ENCODE data around the gene AAR2. TPM values are rescaled to one million over a fixed set of nuclear protein-coding genes. Genes with fewer than 3 reads are reported as not detected.

Gene AAR2
- total RNA-seq, 1 experiment from 2014 or later, result 26.1 TPM

DNA sequence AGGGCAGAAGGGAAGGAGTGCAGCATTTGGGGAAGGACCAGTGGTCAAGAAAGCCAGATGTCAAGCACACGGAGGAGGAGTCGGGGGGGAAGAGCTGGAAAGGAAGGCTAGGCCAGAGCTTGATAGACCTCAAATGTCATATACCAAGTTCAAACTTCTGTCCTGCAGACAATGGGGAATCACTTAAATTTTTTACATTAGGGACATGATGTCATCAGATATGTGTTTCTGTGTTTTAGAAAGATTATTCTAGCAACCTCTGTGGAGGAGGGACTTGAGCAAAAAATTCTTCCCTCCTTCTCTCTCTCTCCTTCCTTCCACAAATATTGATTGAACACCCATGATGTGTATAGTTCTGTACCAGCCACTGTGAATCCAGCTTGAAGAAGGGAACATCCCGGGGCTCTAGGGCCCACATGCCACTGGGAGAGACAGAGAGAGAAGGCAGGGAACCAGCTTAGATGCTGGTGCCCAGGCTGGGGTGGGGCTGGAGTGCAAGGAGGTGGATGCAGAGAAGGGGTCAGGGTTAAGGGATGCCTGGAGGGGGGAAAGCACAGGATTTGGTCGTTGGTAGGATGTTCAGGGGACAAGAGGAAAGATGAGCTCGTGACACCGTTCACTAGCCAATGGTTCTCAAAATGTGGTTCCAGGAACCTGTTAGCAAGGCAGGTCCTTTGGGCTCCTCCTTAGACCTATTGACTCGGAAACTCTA, 19.8 kb upstream of the AAR2 start:
- Histone ChIP-seq H3K9me3 (ENCODE audit: control insufficient read depth, insufficient read depth, low read depth, low read length) (no peaks in the 10 kb centered on the region), H3K36me3 (ENCODE audit: control insufficient read depth, insufficient read depth, low read length) (no peaks in the 10 kb centered on the region), H3K27me3 (ENCODE audit: control insufficient read depth, insufficient read depth, low read length) (no peaks in the 10 kb centered on the region), H3K4me3 (ENCODE audit: low read depth in 2 of 2, low read length in 2 of 2) (no peak overlapping the region), H3K27ac (ENCODE audit: low read length) (no peak overlapping the region), H3K4me1 (ENCODE audit: control insufficient read depth, insufficient read depth, low read length) (no peaks in the 10 kb centered on the region)
- ATAC-seq (no peak), DNase-seq (ENCODE audit: low read depth, low spot score) (no peak)
- CTCF ChIA-PET, result interaction anchor here (0.6 to 1.0 kb wide), 3 partner anchors 42 to 547 kb away, joined by 3 to 6 read pairs (median 3); no protein-coding TSS in a partner anchor
- no TSS peak for BruUV-seq (replicated peaks)
- intact Hi-C loops (cut with micrococcal nuclease; ENCODE audit: unreplicated experiment), result no loop called here
- TF ChIP-seq, protein P1, sequence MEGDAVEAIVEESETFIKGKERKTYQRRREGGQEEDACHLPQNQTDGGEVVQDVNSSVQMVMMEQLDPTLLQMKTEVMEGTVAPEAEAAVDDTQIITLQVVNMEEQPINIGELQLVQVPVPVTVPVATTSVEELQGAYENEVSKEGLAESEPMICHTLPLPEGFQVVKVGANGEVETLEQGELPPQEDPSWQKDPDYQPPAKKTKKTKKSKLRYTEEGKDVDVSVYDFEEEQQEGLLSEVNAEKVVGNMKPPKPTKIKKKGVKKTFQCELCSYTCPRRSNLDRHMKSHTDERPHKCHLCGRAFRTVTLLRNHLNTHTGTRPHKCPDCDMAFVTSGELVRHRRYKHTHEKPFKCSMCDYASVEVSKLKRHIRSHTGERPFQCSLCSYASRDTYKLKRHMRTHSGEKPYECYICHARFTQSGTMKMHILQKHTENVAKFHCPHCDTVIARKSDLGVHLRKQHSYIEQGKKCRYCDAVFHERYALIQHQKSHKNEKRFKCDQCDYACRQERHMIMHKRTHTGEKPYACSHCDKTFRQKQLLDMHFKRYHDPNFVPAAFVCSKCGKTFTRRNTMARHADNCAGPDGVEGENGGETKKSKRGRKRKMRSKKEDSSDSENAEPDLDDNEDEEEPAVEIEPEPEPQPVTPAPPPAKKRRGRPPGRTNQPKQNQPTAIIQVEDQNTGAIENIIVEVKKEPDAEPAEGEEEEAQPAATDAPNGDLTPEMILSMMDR (IDR thresholded peaks at IDR 0.05), result no peak
- TF ChIP-seq TCF7L2 (IDR thresholded peaks at IDR 0.05; ENCODE audit: low read depth, low read length) (no peak), POLR2AphosphoS5 (IDR thresholded peaks at IDR 0.05; ENCODE audit: low read depth, low read length) (no peak), SIN3A (IDR thresholded peaks at IDR 0.05; ENCODE audit: borderline replicate concordance, insufficient read depth, low read depth, low read length) (no peak)
- TF ChIP-seq, protein P2, sequence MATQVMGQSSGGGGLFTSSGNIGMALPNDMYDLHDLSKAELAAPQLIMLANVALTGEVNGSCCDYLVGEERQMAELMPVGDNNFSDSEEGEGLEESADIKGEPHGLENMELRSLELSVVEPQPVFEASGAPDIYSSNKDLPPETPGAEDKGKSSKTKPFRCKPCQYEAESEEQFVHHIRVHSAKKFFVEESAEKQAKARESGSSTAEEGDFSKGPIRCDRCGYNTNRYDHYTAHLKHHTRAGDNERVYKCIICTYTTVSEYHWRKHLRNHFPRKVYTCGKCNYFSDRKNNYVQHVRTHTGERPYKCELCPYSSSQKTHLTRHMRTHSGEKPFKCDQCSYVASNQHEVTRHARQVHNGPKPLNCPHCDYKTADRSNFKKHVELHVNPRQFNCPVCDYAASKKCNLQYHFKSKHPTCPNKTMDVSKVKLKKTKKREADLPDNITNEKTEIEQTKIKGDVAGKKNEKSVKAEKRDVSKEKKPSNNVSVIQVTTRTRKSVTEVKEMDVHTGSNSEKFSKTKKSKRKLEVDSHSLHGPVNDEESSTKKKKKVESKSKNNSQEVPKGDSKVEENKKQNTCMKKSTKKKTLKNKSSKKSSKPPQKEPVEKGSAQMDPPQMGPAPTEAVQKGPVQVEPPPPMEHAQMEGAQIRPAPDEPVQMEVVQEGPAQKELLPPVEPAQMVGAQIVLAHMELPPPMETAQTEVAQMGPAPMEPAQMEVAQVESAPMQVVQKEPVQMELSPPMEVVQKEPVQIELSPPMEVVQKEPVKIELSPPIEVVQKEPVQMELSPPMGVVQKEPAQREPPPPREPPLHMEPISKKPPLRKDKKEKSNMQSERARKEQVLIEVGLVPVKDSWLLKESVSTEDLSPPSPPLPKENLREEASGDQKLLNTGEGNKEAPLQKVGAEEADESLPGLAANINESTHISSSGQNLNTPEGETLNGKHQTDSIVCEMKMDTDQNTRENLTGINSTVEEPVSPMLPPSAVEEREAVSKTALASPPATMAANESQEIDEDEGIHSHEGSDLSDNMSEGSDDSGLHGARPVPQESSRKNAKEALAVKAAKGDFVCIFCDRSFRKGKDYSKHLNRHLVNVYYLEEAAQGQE (IDR thresholded peaks at IDR 0.05; ENCODE audit: insufficient read depth in 1 of 2, low read depth in 2 of 2, low read length in 1 of 2), result no peak
- POLR2A ChIA-PET, result no interaction called here
- in situ Hi-C loops (cut with HindIII; ENCODE audit: low pct_unique_long_range_greater_than_20kb, low sequenced_read_pairs), result no loop called here

DNA sequence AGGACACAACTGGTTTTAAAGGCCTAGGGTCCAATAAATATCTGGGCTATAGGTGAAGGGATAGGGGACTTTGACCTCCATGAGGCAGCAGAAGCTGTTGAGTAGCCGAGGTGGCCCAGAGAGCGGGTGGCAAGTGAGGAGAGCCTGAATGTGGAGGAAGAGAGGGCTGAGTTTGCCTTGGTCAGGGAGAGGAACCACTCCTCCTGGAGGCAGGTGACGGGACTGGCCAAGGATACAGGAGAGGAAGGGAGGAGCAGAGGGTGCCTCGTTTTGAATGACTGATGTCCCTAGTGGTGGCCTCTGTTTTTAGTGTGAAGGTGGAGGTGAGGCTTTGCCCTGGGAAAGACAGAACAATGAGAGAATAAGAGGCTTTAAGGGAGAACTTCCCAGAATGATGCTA, 19.1 kb upstream of the AAR2 start:
- ChIA-PET POLR2A (no interaction called here), CTCF (interaction anchor here (0.6 kb wide), 1 partner anchor 546 kb away, joined by 3 read pairs; no protein-coding TSS in a partner anchor)
- no peaks in the 10 kb centered on the region for H3K4me1 ChIP-seq (ENCODE audit: control insufficient read depth, insufficient read depth, low read length)
- no peak overlapping the region for H3K4me3 ChIP-seq (ENCODE audit: low read depth in 2 of 2, low read length in 2 of 2)
- H3K36me3 ChIP-seq (ENCODE audit: control insufficient read depth, insufficient read depth, low read length), result no peaks in the 10 kb centered on the region
- H3K9me3 ChIP-seq (ENCODE audit: control insufficient read depth, insufficient read depth, low read depth, low read length), result no peaks in the 10 kb centered on the region
- no peak for ATAC-seq
- no peak for DNase-seq (ENCODE audit: low read depth, low spot score)
- intact Hi-C loops (cut with micrococcal nuclease; ENCODE audit: unreplicated experiment) (no loop called here), in situ Hi-C loops (cut with HindIII; ENCODE audit: low pct_unique_long_range_greater_than_20kb, low sequenced_read_pairs) (no loop called here)
- H3K27me3 ChIP-seq (ENCODE audit: control insufficient read depth, insufficient read depth, low read length), result no peaks in the 10 kb centered on the region
- no TSS peak for BruUV-seq (replicated peaks)
- TF ChIP-seq, protein P1 (IDR thresholded peaks at IDR 0.05), result no peak
- TF ChIP-seq, protein P2 (IDR thresholded peaks at IDR 0.05; ENCODE audit: insufficient read depth in 1 of 2, low read depth in 2 of 2, low read length in 1 of 2), result no peak
- TF ChIP-seq SIN3A (IDR thresholded peaks at IDR 0.05; ENCODE audit: borderline replicate concordance, insufficient read depth, low read depth, low read length), result no peak
- no peak overlapping the region for H3K27ac ChIP-seq (ENCODE audit: low read length)

Data from Panc1 (cell line).